ENCODE measurements around the gene DYNC1LI2.

DNA sequence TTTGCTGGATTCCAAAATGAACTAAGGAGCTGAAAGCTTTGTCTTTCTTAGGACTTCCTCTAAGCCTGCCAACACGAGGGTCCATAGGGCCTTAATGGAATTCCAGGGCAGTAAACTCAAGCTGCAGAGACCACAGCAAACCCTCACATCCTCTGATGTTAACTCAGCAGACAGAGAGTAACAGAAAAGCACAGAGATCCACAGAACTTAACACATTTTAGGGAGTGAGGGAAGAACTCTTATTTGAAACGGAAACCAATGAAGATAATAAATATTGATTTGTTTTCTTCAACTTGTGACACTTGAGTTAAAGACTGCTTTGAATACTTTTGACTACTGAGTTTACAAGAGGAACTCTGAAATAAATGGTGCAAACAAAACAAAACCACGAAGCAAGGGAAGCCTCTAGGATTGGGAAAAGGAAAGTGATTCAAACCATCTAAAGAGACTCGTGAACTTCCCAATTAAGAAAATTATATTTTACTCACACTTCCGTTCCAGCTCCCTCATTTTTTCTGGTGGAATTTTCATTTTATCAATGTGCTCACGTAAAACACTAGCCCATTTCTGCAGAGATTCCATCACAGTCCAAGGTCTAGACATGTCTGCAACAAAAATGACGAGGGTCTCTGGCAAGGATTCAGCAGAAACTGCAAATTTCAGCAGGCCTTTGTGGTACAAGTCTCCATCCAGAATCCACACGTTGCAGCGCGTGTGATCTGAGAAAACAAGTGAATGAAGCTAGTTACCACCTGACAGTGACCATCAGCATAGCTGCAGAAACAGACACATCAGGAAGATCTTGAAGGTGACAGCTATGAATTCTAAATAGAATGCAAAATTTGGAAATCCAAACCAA, 9.2 kb downstream of the DYNC1LI2 start:
- TF ChIP-seq, protein P1, sequence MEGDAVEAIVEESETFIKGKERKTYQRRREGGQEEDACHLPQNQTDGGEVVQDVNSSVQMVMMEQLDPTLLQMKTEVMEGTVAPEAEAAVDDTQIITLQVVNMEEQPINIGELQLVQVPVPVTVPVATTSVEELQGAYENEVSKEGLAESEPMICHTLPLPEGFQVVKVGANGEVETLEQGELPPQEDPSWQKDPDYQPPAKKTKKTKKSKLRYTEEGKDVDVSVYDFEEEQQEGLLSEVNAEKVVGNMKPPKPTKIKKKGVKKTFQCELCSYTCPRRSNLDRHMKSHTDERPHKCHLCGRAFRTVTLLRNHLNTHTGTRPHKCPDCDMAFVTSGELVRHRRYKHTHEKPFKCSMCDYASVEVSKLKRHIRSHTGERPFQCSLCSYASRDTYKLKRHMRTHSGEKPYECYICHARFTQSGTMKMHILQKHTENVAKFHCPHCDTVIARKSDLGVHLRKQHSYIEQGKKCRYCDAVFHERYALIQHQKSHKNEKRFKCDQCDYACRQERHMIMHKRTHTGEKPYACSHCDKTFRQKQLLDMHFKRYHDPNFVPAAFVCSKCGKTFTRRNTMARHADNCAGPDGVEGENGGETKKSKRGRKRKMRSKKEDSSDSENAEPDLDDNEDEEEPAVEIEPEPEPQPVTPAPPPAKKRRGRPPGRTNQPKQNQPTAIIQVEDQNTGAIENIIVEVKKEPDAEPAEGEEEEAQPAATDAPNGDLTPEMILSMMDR (IDR thresholded peaks at IDR 0.05), result no peak
- no peak for TF ChIP-seq POLR2AphosphoS5 (IDR thresholded peaks at IDR 0.05; ENCODE audit: insufficient read depth in 1 of 2, low read depth in 1 of 2)

Data from vagina (tissue), 2 donors.